SIG-M5 (cell line): ENCODE results near the gene HOXB8.

Experiments used
- DNase-seq: peaks from one replicate; lab custom pipeline; 2025; lab: John Stamatoyannopoulos, UW

The HOXB8 gene

GRCh38 chr17:48637323-48638260 lies 22.5 kb upstream of the HOXB8 start:
- no peak for DNase-seq

- DNase-seq: no peak
These were observed 21.3 kb upstream of the HOXB8 start for GRCh38 chr17:48636177-48637018.

- DNase-seq: no peak
These were observed 19.6 kb upstream of the HOXB8 start for GRCh38 chr17:48634493-48635208.

GRCh38 chr17:48633266-48633677 lies 18.2 kb upstream of the HOXB8 start:
- DNase-seq: no peak

- no peak for DNase-seq
These were observed 17.6 kb upstream of the HOXB8 start for GRCh38 chr17:48632579-48633265.

GRCh38 chr17:48631693-48632578 lies 16.8 kb upstream of the HOXB8 start:
- DNase-seq: no peak

GRCh38 chr17:48630925-48631692 lies 16.0 kb upstream of the HOXB8 start:
- no peak for DNase-seq

GRCh38 chr17:48630009-48630924 lies 15.2 kb upstream of the HOXB8 start:
- DNase-seq: no peak

GRCh38 chr17:48629411-48629759 lies 14.3 kb upstream of the HOXB8 start:
- no peak for DNase-seq

- no peak for DNase-seq
These were observed 13.7 kb upstream of the HOXB8 start for GRCh38 chr17:48628649-48629410.

- DNase-seq: no peak
These were observed 12.8 kb upstream of the HOXB8 start for GRCh38 chr17:48627623-48628521.

- DNase-seq: no peak
These were observed 12.1 kb upstream of the HOXB8 start for GRCh38 chr17:48627118-48627597.

- DNase-seq: no peak
These were observed 11.4 kb upstream of the HOXB8 start, which contains the start of gene HOXB9 for GRCh38 chr17:48626245-48627117. TSS of gene HOXB9 (minus strand) at chr17:48626358. CDS start at chr17:48626269, 89 bp downstream.

- DNase-seq: no peak
These were observed 10.6 kb upstream of the HOXB8 start for GRCh38 chr17:48625495-48626244.
